OCI-LY7 (cell line): ENCODE data around the gene GPX7. TPM values are rescaled to one million over a fixed set of nuclear protein-coding genes. Genes with fewer than 3 reads are reported as not detected.

Experiments used
- BruUV-seq: library from RNA; stranded (reverse); fragments of 400-500 nt; replicated peaks from 2 replicates; lab custom pipeline; 2021; lab: Mats Ljungman, UMichigan
- CTCF ChIA-PET: fragments of 300-600 bp; sonication (Branson Sonifier 250); formaldehyde crosslinking; loops from one replicate; lab custom pipeline; 2022; ENCODE audit warnings: antibody characterized with exemption; ENCODE audit not compliant: unreplicated experiment; lab: Charles Lee
- POLR2A ChIA-PET: fragments of 300-600 bp; sonication (Branson Sonifier 250); formaldehyde crosslinking; loops from one replicate; lab custom pipeline; 2022; ENCODE audit warnings: antibody characterized with exemption; lab: Charles Lee
- DNase-seq: peaks from one replicate; pipeline ENCODE4 v3.0.0-alpha.2; 2015; ENCODE audit warnings: low spot score
- H2AFZ ChIP-seq: fragments of 200-600 bp; sonication (generic), shearing (Covaris generic); 2 replicates; pipeline ENCODE4 v1.6.1; 2014; ENCODE audit warnings: mild to moderate bottlenecking, antibody characterized with exemption, low read length, moderate library complexity
- H3K27ac ChIP-seq: fragments of 200-600 bp; sonication (generic); 2 replicates; pipeline ENCODE4 v1.5.1; 2014; ENCODE audit warnings: mixed run types, low read depth, mild to moderate bottlenecking, moderate library complexity, low read length, inconsistent platforms; ENCODE audit not compliant: poor library complexity, severe bottlenecking
- H3K36me3 ChIP-seq: fragments of 200-600 bp; sonication (generic); 2 replicates; pipeline ENCODE4 v1.6.1; 2014; ENCODE audit warnings: mild to moderate bottlenecking, antibody characterized with exemption, low read length, moderate library complexity, mixed read lengths; ENCODE audit not compliant: insufficient read depth
- H3K4me1 ChIP-seq: fragments of 200-600 bp; sonication (generic); 2 replicates; pipeline ENCODE4 v1.5.1; 2014; ENCODE audit warnings: mild to moderate bottlenecking, low read length; ENCODE audit not compliant: insufficient read depth, poor library complexity, severe bottlenecking
- H3K4me2 ChIP-seq: fragments of 200-600 bp; sonication (generic); 2 replicates; pipeline ENCODE4 v1.6.1; 2014; ENCODE audit warnings: mild to moderate bottlenecking, low read length
- H3K4me3 ChIP-seq: fragments of 200-600 bp; sonication (generic); 2 replicates; pipeline ENCODE4 v1.5.1; 2014; ENCODE audit warnings: mild to moderate bottlenecking, low read depth, low read length; ENCODE audit not compliant: poor library complexity, severe bottlenecking
- H3K79me2 ChIP-seq: fragments of 200-600 bp; sonication (generic); 2 replicates; pipeline ENCODE4 v1.6.1; 2016; ENCODE audit warnings: low read depth, mild to moderate bottlenecking, low read length, moderate library complexity, mixed read lengths; ENCODE audit not compliant: insufficient read depth
- H3K9me2 ChIP-seq: fragments of 200-600 bp; sonication (generic); 2 replicates; pipeline ENCODE4 v1.6.1; 2016; ENCODE audit warnings: mild to moderate bottlenecking, low read length, mixed read lengths; ENCODE audit not compliant: insufficient read depth
- H3K9me3 ChIP-seq: fragments of 200-600 bp; sonication (generic); 2 replicates; pipeline ENCODE4 v1.6.1; 2014; ENCODE audit warnings: mild to moderate bottlenecking, mixed run types, low read length, mixed read lengths
- H4K20me1 ChIP-seq: fragments of 200-600 bp; sonication (generic); 2 replicates; pipeline ENCODE4 v1.6.1; 2014; ENCODE audit warnings: mild to moderate bottlenecking, antibody characterized with exemption, low read length, moderate library complexity, mixed read lengths; ENCODE audit not compliant: insufficient read depth
- CTCF ChIP-seq: fragments of 200-600 bp; sonication (generic); conservative IDR thresholded peaks from 2 replicates; pipeline ENCODE4 v1.5.1; 2014; ENCODE audit warnings: mild to moderate bottlenecking, antibody characterized with exemption, low read length, moderate library complexity, mixed read lengths
- EZH2phosphoT487 ChIP-seq: fragments of 200-600 bp; sonication (generic); IDR thresholded peaks from 2 replicates; pipeline ENCODE4 v1.6.1; 2018; ENCODE audit warnings: low read depth, borderline replicate concordance, mild to moderate bottlenecking, mixed run types, antibody characterized with exemption, low read length, moderate library complexity, mixed read lengths
- intact Hi-C: fragments of 100-400 bp; cut with micrococcal nuclease; formaldehyde crosslinking; loops from one replicate; pipeline ENCODE4 v1.10.0; 2022; ENCODE audit not compliant: unreplicated experiment
- total RNA-seq, 2 experiments: library from RNA; depleted of rRNA in 1 of 2; stranded (reverse); fragments of >200 nt in 1 of 2; shearing (Covaris generic) in 1 of 2; gene quantifications; 2 replicates each; pipeline ENCODE4 v1.2.3, GENCODE V29; 2014 to 2022

GPX7 gene
- total RNA-seq, 2 experiments from 2014 or later = not detected

DNA sequence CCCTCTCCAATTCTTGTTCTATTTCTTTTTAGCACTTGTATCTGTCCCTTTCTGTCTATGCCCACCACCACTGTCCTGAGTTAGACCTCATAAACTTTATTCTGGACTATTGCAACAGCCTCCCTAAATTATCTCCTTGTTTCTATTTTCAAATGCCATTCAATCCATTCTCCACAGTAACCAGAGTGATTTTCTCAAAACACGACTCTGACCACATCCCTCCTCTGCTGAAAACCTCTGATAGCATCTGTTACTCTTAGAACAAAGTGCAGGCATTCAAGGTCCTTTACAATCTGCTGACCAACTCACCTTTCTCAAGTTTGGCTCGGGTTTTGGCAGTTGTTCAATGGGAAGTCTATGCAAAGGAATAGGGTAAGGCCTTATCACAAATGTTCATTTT is 22.8 kb upstream of the GPX7 start:
- Histone ChIP-seq H3K79me2 (no peaks in the 10 kb centered on the region), H3K4me3 (no peak overlapping the region), H3K27ac (no peak overlapping the region), H3K4me1 (no peaks in the 10 kb centered on the region), H4K20me1 (no peaks in the 10 kb centered on the region), H3K9me2 (no peaks in the 10 kb centered on the region), H3K4me2 (no peak overlapping the region), H2AFZ (no peak overlapping the region), H3K36me3 (no peaks in the 10 kb centered on the region), H3K9me3 (no peaks in the 10 kb centered on the region)
- ChIA-PET POLR2A (interaction anchor here (0.5 to 0.7 kb wide), 2 partner anchors 14 to 411 kb away, joined by 3 to 4 read pairs; no protein-coding TSS in a partner anchor), CTCF (no interaction called here)
- intact Hi-C loops = no loop called here
- BruUV-seq = no TSS peak
- TF ChIP-seq CTCF (no peak), EZH2phosphoT487 (no peak)
- DNase-seq = no peak

DNA sequence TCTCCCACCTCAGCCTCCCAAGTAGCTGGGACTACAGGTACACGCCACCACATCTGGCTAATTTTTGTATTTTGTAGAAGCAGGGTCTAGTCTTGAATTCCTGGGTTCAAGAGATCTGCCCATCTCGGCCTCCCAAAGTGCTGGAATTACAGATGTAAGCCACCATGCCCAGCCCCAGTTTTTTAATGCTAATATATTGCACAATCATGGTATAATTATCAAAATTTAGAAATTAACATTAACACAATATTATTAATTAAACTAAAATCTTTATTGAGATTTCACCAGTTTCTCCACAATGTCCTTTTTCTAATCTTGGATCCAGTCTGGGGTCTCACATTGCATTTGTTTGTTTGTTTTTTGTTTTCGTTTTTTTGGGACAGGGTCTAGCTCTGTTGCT is 21.9 kb upstream of the GPX7 start:
- TF ChIP-seq EZH2phosphoT487 (no peak), CTCF (no peak)
- no peak overlapping the region for H3K27ac ChIP-seq
- H2AFZ ChIP-seq = no peak overlapping the region
- no peaks in the 10 kb centered on the region for H3K36me3 ChIP-seq
- H3K4me1 ChIP-seq = no peaks in the 10 kb centered on the region
- no peaks in the 10 kb centered on the region for H4K20me1 ChIP-seq
- no peaks in the 10 kb centered on the region for H3K9me2 ChIP-seq
- POLR2A ChIA-PET = interaction anchor here (0.7 kb wide), 2 partner anchors 13 kb away, joined by 3 to 4 read pairs; no protein-coding TSS in a partner anchor
- no peak overlapping the region for H3K4me2 ChIP-seq
- no peaks in the 10 kb centered on the region for H3K79me2 ChIP-seq
- no TSS peak for BruUV-seq
- intact Hi-C loops = no loop called here
- no peaks in the 10 kb centered on the region for H3K9me3 ChIP-seq
- no peak for DNase-seq
- H3K4me3 ChIP-seq = no peak overlapping the region
- CTCF ChIA-PET = interaction anchor here (0.5 kb wide), 1 partner anchor 28 kb away, joined by 5 read pairs; the partner anchor contains the start of gene TUT4

DNA sequence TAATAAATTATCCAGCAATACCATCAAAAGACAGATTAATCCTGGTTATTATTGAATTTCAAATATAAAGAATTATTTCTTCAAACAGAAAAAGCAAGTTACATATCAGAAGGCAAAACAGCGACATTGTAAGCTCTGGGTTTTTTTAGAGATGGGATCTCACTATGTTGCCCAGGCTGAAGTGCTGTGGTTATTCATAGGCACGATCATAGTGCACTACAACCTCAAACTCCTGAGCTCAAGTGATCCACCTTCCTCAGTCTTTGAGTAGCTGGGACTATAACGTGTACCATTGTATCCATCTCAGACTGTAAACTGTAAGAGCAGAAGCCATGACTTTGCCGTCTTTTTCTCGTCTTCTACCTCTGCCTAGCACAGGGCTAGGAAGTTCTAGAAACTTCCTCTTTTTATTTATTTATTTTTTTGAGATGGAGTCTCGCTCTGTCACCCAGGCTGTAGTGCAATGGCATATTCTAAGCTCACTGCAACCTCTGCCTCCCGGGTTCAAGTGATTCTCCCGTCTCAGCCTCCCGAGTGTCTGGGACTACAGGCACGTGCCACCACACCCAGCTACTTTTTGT is 20.0 kb upstream of the GPX7 start:
- Histone ChIP-seq H3K9me3 (no peaks in the 10 kb centered on the region), H4K20me1 (no peaks in the 10 kb centered on the region), H3K4me2 (no peak overlapping the region), H3K27ac (no peak overlapping the region), H3K79me2 (no peaks in the 10 kb centered on the region), H3K4me1 (no peaks in the 10 kb centered on the region), H2AFZ (no peak overlapping the region), H3K4me3 (no peak overlapping the region), H3K9me2 (no peaks in the 10 kb centered on the region), H3K36me3 (no peaks in the 10 kb centered on the region)
- DNase-seq = no peak
- TF ChIP-seq CTCF = no peak
- no peak for TF ChIP-seq EZH2phosphoT487
- intact Hi-C loops = no loop called here
- BruUV-seq = no TSS peak
- POLR2A ChIA-PET = interaction anchor here (0.6 kb wide), 1 partner anchor 349 kb away, joined by 7 read pairs; no protein-coding TSS in a partner anchor
- CTCF ChIA-PET = no interaction called here
